HG03439 (cell line): ENCODE measurements around the gene DDX10.
"Not testable (repeated sequence)": the region's sequence is repeated elsewhere in the genome, so short reads cannot be mapped to it uniquely, and the experiment has no call there.

Experiments used
- ATAC-seq: cut with Tn5 transposase; IDR thresholded peaks from one replicate; pipeline ENCODE4 v1.9.1; 2021; ENCODE audit warnings: mild to moderate bottlenecking, moderate library complexity; ENCODE audit not compliant: unreplicated experiment

Gene DDX10

DNA sequence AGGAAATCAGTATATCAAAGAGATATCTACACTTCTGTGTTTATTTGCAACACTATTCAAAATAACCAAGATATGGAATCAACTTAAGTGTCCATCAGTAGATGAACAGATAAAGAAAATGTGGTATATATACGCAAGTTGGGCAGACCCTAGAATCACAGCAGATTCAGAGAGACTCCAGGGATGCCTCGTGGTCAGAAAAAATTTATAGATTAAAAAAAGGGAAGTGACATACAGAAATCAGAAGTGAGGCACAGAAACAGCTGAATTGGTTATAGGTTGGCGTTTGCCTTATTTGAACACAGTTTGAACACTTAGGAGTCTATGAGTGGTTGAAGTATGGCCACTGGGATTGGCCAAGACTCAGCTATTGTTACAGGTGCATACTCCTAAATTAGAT, 10.8 kb upstream of the DDX10 start:
- ATAC-seq: not testable (repeated sequence)

- no peak for ATAC-seq
Measured at GRCh38 chr11:108654994-108655631, 9.8 kb upstream of the DDX10 start.

DNA sequence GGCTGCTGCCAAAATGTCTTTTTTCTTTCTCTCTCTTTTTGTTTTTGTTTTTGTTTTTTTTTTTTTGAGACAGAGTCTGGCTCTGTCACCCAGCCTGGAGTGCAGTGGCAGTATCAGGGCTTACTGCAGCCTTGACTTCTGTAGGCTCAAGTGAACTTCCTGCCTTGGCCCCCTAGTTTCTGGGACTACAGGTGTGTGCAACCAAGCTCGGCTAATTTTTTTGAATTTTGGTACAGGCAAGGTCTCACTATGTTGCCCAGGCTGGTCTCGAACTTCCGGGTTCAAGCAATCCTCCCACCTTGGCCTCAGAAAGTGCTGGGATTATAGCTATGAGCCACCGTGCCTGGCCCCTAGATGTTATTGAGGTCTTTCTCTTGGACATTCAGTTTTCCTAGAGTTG, 2.2 kb upstream of the DDX10 start:
- ATAC-seq: no peak

GRCh38 chr11:108663154-108663877, 1.6 kb upstream of the DDX10 start:
- no peak for ATAC-seq

- ATAC-seq: no peak
Measured at GRCh38 chr11:108666373-108666772, 1.5 kb downstream of the DDX10 start.

DNA sequence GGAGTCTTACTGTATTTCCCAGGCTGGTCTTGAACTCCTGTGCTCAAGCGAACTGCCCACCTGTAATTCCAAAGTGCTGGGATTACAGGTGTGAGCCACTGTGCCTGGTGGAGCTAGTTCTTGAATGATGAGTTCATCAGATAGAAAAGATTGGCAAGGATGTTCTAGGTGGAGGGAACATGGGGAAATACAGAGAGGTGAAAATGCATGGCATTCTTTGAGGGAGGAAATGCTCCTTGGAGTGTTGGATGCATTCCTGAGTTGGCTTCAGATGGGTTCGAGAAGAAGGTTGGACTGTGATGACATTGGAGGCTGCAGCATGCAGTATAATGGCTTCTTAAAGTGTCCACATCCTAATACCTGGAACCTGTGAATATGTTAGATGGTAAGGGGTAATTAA, 4.4 kb downstream of the DDX10 start:
- no peak for ATAC-seq

- no peak for ATAC-seq
Measured at GRCh38 chr11:108669711-108670110, 4.8 kb downstream of the DDX10 start.

- no peak for ATAC-seq
Measured at GRCh38 chr11:108670451-108670850, 5.6 kb downstream of the DDX10 start.

DNA sequence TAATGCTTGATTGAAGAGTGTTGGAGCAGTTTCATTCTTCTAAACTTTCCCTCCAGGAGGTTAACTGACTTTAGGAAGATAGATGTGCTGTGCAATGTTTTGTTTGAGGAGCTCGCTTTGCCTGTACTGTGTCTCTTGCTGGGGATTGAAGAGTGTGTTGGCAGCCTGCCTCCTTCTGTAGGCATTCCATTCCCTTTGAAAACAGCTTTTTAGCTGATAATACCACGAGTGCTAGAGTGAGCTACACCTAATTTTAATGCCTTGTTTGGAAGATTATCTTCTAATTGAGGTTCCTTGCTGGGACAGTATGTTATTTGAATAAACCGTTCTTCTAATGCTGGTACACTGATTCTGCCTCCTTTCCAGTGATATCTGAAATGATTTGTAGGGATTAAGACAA, 7.2 kb downstream of the DDX10 start:
- no peak for ATAC-seq

DNA sequence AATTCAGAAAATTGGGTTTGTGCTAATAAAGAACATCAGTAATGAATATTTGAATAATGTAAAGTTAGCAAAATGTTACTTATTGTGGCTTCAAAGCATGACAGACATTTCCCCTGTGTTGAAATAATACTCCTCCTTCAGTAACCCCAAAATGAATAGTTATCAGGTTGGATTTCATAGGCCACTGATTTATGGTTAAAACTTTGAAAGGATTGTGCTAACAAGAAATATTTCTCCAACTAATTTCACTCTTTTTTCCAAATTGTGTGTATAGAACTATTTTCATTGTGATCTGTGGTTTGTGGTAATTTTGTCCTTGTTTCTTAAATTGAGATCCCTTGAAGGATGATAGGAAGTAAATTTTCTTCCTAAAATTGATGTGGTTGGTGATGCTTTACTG, 7.9 kb downstream of the DDX10 start:
- no peak for ATAC-seq

- ATAC-seq: no peak
Measured at GRCh38 chr11:108679045-108679444, 14.2 kb downstream of the DDX10 start.

DNA sequence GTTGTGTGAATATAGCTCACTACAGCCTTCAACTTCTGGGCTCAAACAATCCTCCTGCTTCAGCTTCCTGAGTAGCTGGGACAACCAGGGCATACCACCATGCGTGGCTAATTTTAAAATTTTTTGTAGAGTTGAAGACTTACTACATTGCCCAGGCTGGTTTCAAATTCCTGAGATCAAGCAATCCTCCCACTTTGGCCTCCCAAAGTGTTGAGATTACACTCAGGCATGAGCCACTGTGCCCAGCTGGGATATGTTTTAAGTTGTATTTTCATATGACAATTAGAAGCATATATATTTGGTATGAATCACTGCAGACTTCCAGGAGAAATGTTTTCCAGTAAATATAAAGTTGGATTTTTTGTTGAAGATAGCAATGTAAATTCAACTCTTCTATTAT, 15.4 kb downstream of the DDX10 start:
- no peak for ATAC-seq

DNA sequence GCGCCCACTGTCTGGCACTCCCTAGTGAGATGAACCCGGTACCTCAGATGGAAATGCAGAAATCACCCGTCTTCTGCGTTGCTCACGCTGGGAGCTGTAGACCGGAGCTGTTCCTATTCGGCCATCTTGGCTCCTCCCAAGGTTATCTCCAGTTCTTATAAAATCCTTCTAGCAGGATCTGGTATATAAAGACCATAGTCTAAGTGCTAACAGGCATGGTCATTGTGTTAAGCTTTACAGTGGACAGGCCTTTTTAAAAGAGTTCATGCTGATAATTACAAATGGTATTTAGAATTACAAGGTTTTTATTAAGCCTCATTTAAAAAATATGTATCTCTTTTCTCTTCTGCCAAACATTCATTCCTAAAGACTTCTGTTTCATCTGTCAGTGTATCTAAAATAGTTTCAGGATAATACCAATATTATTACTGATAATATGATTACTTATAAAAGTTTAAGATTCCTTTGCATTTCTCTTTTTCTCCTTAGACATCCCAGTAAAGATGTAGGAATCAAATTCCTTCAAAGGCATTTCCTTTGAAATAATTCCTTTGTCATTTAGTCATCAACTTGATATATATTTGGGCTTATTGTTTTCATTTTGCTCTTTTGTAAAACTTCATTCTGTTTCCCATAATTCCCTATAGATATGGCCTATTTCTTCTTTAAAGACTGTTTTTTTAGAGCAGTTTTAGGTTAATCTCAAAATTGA, 20.7 kb downstream of the DDX10 start:
- no peak for ATAC-seq

- no peak for ATAC-seq
Measured at GRCh38 chr11:108693852-108694251, 29.0 kb downstream of the DDX10 start.

GRCh38 chr11:108694846-108695245, 30.0 kb downstream of the DDX10 start:
- no peak for ATAC-seq

DNA sequence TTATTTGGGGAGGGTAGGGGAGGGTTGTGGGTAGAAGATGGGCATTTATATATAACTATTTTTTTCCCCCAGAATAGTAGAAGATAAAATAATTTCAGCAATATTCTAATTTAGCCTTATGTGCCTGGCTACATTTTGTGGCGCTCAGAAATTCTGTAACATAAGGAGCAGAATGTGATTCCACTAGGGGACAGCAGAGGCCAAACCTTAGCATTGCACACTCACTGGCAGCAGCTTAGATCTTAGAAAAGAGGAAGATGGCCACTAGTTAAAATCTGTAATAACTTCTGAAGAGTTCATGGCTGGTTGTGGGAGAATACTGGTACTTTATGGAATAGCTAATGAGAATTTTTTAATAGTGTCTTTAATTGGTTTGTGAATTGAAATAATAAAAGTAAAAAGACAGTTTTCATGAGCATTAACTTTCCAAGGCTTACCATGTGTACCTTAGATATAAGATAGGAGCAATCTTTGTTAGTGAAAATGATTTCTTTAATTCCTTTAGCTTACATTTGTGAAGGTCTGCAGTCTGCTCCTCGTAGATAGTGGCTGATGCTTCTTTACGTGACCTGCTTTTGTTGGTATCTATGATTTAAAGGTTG, 33.1 kb downstream of the DDX10 start:
- ATAC-seq: peak; percentile 78

DNA sequence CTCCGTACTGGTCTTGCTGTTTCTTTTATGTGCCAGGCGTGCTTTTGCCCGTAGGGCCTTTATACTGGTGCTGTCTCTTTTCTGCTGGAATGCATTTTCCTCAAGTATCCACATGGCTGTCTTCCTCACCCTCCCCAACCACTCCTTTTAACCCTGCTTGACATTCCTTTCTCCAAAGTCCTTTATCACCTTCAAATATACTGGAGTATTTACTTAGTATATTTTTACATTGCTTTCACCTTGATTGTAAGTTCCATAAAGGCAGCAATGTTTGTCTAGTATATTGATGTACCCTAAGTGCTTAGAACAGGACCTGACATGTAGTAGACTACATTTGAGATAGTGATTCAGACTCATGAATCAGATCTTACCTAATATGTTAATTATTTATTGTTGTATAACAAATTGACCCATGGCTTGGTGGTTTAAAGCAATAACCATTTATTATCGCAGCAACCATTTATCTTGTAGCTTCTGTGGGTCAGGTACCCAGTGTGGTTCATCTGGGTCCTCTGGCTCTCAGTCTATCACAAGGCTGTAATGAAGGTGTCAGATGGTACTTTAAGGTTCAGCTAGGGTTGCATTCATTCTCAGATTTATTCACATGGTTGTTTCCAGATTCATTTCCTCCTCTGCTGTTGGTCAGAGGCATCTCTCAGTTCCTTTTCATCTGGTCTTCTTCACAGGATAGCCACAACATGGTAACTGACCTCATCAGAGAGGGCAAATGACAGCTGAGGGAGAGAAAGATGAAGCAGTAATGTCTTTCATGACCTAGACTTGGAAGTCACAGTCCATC, 34.2 kb downstream of the DDX10 start:
- no peak for ATAC-seq

DNA sequence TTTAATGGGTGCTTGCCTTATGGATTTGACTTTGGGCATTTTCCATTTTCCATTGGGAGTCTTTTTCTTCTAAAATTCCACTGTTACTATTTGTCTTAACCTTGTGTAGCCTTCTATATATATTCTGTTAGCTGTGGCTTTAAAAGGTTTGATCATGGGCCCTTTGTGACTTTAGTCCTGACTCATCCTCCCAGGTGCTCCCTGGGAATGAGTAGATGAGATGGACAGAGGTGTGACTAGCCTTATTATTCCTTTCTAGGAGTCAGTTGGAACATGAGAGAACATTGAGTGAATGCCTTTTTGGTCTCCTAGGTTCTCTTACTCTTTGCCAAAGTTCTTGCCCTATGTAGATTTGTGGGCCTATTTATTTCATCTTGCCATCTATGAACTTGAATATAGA, 39.0 kb downstream of the DDX10 start:
- no peak for ATAC-seq

DNA sequence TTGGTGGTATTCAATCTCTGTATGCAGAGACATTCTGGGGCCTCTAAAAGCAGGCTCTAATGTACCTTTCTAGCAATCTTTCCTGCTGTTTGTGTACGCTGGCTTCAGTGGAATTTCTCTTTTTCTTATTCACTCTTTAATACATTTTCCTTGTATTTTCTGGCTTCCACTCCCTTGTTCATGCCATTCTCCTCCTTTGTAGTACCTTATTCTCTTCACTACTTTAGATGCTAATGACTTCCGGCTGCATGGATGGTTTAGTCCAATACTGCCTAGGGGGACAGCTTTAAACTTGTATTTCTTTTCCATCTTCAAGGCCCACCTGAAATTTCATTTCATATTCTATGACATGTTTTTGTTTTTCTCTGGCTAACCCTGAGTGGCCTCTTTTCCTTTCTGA, 40.2 kb downstream of the DDX10 start:
- ATAC-seq: no peak

DNA sequence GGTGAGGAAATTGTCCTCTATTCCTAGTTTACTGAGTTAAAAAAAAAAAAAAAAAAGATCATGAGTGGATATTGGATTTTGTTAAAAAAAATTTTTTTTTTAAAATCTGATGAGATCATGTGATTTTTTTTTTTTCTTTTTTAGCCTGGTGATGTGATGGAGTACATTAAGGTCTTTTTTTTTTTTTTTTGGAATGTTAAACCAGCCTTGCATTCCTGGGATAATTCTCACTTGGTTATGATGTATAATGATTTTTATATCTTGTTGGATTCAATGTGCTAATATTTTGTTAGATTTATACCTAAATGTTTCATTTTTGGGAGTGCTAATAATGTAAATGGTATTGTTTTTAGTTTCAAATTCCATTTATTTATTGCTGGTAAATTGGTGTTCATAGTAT, 43.3 kb downstream of the DDX10 start:
- no peak for ATAC-seq

DNA sequence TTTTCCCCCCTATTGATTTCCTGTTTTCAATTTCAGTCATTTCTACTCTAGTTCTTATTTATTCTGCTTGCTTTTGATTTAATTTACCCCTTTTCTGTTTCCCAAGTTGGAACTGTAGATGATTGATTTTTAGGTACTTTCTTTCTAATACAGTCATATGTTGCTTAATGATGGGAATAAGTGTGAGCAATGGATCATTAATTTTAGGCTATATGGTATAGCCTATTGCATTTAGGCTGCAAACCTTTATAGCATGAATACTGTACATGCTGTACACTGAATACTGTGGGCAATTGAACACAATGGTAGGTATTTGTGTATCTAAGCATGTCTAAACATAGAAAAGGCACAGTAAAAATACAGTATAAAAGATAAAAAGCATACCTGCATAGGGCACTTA, 44.9 kb downstream of the DDX10 start:
- ATAC-seq: no peak
